Natural killer cell (primary cell): ENCODE data around the gene LRRC55. TPM values are rescaled to one million over a fixed set of nuclear protein-coding genes. Genes with fewer than 3 reads are reported as not detected.

Experiments used
- ATAC-seq, 3 donors: fragments of 150-1000 bp in 2 of 3; fragments of 200-7000 bp in 1 of 3; cut with Tn5 transposase; 1 replicate in 1 of 3; 2 replicates in 2 of 3; pipeline ENCODE4 v1.10.0; 2021; ENCODE audit warnings: mild to moderate bottlenecking in 2 of 3, moderate library complexity in 2 of 3
- DNase-seq, 2 donors: peaks; one replicate each; pipeline versions ENCODE4 v3.0.0 to v3.0.0-alpha.2; 2013 to 2021; ENCODE audit warnings: mixed read lengths in 1 of 2
- H3K27ac ChIP-seq: one replicate; pipeline ENCODE4 v1.5.1; 2013; ENCODE audit warnings: mild to moderate bottlenecking, low read length
- H3K27me3 ChIP-seq: one replicate; pipeline ENCODE4 v1.6.1; 2013; ENCODE audit warnings: low read length; ENCODE audit not compliant: control insufficient read depth, insufficient read depth
- H3K36me3 ChIP-seq: one replicate; pipeline ENCODE4 v1.6.1; 2013; ENCODE audit warnings: low read length; ENCODE audit not compliant: control insufficient read depth, insufficient read depth
- H3K4me1 ChIP-seq: one replicate; pipeline ENCODE4 v1.6.1; 2013; ENCODE audit warnings: low read length; ENCODE audit not compliant: control insufficient read depth, insufficient read depth
- H3K4me3 ChIP-seq: one replicate; pipeline ENCODE4 v1.5.1; 2013; ENCODE audit warnings: low read length
- H3K9me3 ChIP-seq: one replicate; pipeline ENCODE4 v1.6.1; 2013; ENCODE audit warnings: low read length; ENCODE audit not compliant: control insufficient read depth, insufficient read depth
- H3K27ac Mint-ChIP-seq, 2 donors: one replicate each; pipeline ENCODE4 v1.8.0; 2022; ENCODE audit warnings: mild to moderate bottlenecking in 2 of 2, mixed read lengths in 2 of 2, moderate library complexity in 1 of 2
- H3K27me3 Mint-ChIP-seq, 2 donors: one replicate each; pipeline ENCODE4 v1.8.0; 2022; ENCODE audit warnings: low read depth in 2 of 2, mixed read lengths in 2 of 2
- H3K36me3 Mint-ChIP-seq: one replicate; pipeline ENCODE4 v1.8.0; 2022; ENCODE audit warnings: mixed read lengths
- H3K4me1 Mint-ChIP-seq, 2 donors: one replicate each; pipeline ENCODE4 v1.8.0; 2022; ENCODE audit warnings: mixed read lengths in 2 of 2
- H3K4me3 Mint-ChIP-seq: one replicate; pipeline ENCODE4 v1.8.0; 2022; ENCODE audit warnings: mild to moderate bottlenecking, moderate library complexity, mixed read lengths
- H3K9me3 Mint-ChIP-seq, 2 donors: one replicate each; pipeline ENCODE4 v1.8.0; 2022; ENCODE audit warnings: mixed read lengths in 2 of 2
- WGBS: methylation state at CpG from one replicate; pipeline ENCODE4 v1.1.7; 2013; ENCODE audit warnings: missing lambda C conversion rate; ENCODE audit not compliant: insufficient coverage; 5-methylcytosine and 5-hydroxymethylcytosine counted together
- intact Hi-C: fragments of 100-400 bp; cut with micrococcal nuclease; formaldehyde crosslinking; loops from one replicate; pipeline ENCODE4 v1.14.2; 2022
- total RNA-seq, 4 donors: library from RNA; stranded (reverse); fragments of 120-200 nt in 1 of 4; gene quantifications; one replicate each; pipeline versions ENCODE4 v1.2.3 to v1.2.4, GENCODE V29; 2013 to 2022
- TF ChIP-seq, protein P1 (sequence below): fragments of 200-600 bp; IDR thresholded peaks from one replicate; pipeline ENCODE4 v1.8.0; 2022; ENCODE audit warnings: antibody characterized with exemption

The LRRC55 gene
- total RNA-seq, result not detected
- total RNA-seq (2013), result not detected

- Mint-ChIP-seq H3K36me3 (no peaks in the 10 kb centered on the region), H3K27me3 (peaks cover 25% of the 10 kb centered on the region in 2 donors), H3K9me3 (peaks cover 0 to 3% of the 10 kb centered on the region in 2 donors), H3K4me3 (no peak within 1 kb of the TSS), H3K4me1 (peaks cover 0 to 10% of the 10 kb centered on the region in 2 donors), H3K27ac (no peak within 1 kb of the TSS)
- H3K4me1 ChIP-seq, result no peaks in the 10 kb centered on the region
- H3K27me3 ChIP-seq, result peaks cover 14% of the 10 kb centered on the region
- intact Hi-C loops, result no loop called here
- H3K36me3 ChIP-seq, result no peaks in the 10 kb centered on the region
- 81% methylated on average over 15 of the region's 15 CpGs for WGBS
- H3K27ac ChIP-seq, result no peak within 1 kb of the TSS
- ATAC-seq, result no peak
- no peak for DNase-seq
- TF ChIP-seq, protein P1, sequence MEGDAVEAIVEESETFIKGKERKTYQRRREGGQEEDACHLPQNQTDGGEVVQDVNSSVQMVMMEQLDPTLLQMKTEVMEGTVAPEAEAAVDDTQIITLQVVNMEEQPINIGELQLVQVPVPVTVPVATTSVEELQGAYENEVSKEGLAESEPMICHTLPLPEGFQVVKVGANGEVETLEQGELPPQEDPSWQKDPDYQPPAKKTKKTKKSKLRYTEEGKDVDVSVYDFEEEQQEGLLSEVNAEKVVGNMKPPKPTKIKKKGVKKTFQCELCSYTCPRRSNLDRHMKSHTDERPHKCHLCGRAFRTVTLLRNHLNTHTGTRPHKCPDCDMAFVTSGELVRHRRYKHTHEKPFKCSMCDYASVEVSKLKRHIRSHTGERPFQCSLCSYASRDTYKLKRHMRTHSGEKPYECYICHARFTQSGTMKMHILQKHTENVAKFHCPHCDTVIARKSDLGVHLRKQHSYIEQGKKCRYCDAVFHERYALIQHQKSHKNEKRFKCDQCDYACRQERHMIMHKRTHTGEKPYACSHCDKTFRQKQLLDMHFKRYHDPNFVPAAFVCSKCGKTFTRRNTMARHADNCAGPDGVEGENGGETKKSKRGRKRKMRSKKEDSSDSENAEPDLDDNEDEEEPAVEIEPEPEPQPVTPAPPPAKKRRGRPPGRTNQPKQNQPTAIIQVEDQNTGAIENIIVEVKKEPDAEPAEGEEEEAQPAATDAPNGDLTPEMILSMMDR, result no peak
- H3K9me3 ChIP-seq, result no peaks in the 10 kb centered on the region
- no peak within 1 kb of the TSS for H3K4me3 ChIP-seq
Measured at GRCh38 chr11:57181678-57182305, at the start of gene LRRC55. LRRC55 (plus strand) TSS chr11:57181953; CDS start chr11:57182023, 70 bp downstream.

- WGBS, result 100% methylated on average over 2 of the region's 3 CpGs
- Mint-ChIP-seq H3K27me3 (peaks cover 14 to 22% of the 10 kb centered on the region in 2 donors), H3K4me1 (no peaks in the 10 kb centered on the region), H3K36me3 (no peaks in the 10 kb centered on the region), H3K4me3 (no peak overlapping the region), H3K27ac (no peak overlapping the region), H3K9me3 (no peaks in the 10 kb centered on the region)
- intact Hi-C loops, result no loop called here
- ATAC-seq, result no peak
- peaks cover 3% of the 10 kb centered on the region for H3K27me3 ChIP-seq
- H3K36me3 ChIP-seq, result no peaks in the 10 kb centered on the region
- no peak for DNase-seq
- H3K27ac ChIP-seq, result no peak overlapping the region
- no peaks in the 10 kb centered on the region for H3K9me3 ChIP-seq
- TF ChIP-seq, protein P1, result no peak
- H3K4me3 ChIP-seq, result no peak overlapping the region
- H3K4me1 ChIP-seq, result no peaks in the 10 kb centered on the region
Measured at GRCh38 chr11:57133366-57134038, 48.3 kb upstream of the LRRC55 start.

DNA sequence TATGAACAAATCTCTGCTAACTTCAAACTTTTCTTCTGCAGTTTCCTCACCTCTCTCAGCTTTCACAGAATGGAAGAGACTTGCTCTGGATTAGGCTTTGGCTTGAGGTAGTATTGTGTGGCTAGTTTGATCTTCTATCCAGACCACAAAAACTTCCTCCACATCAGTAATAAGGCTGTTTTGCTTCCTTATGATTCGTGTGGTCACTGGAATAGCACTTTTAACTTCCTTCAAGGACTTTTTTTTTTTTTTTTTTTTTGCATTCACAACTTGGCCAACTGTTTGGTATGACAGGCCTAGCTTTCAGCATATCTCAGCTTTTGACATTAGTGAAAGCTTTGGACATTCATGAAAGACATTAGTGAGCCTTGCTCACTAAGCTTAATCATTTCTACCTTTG, 47.5 kb upstream of the LRRC55 start:
- Histone ChIP-seq H3K4me3 (no peak overlapping the region), H3K27ac (no peak overlapping the region), H3K36me3 (no peaks in the 10 kb centered on the region), H3K9me3 (no peaks in the 10 kb centered on the region), H3K4me1 (no peaks in the 10 kb centered on the region), H3K27me3 (peaks cover 3% of the 10 kb centered on the region)
- no peak overlapping the region for H3K4me3 Mint-ChIP-seq
- no peak overlapping the region for H3K27ac Mint-ChIP-seq
- ATAC-seq (no peak), DNase-seq (no peak)
- no peaks in the 10 kb centered on the region for H3K9me3 Mint-ChIP-seq
- no peaks in the 10 kb centered on the region for H3K36me3 Mint-ChIP-seq
- peaks cover 14 to 21% of the 10 kb centered on the region in 2 donors for H3K27me3 Mint-ChIP-seq
- TF ChIP-seq, protein P1, result no peak
- H3K4me1 Mint-ChIP-seq, result no peaks in the 10 kb centered on the region
- WGBS, result 0% methylated on average over 1 of the region's 1 CpG
- intact Hi-C loops, result no loop called here
